NCI-H2227 (cell line): ENCODE data around the gene SLC9A4.

Experiments
- DNase-seq: peaks from one replicate; lab custom pipeline; 2025; ENCODE audit not compliant: unreplicated experiment; lab: John Stamatoyannopoulos, UW

SLC9A4 gene

GRCh38 chr2:102453501-102453900 lies 19.5 kb upstream of the SLC9A4 start:
- DNase-seq, result no peak

DNA sequence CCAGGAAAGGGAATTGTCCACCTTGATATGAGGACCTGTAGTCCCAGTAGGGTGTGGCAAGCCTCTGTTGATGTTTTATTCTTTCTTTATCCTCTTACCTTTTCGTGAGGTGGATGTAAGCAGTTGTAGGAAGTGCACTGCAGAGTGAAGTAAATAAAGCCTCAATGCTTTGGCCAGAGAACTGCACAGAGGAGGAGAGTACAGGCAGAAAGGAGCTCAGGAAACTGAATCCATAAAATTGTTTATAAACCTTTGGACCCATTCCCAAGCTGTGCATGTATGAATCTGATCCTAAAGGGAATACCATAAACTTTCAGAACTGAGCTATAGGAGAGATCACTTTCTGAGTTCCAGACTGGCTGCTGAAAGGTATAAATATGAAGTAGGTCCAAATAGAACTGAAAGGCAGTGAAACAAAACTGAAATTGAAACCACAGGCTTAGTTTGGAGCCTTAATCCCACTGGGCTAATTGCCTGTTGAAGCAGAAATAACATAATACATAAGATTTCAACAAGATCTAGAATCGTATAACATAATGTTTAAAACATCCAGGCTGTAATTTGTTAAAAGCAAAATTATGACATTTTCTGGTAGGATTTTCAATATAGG lies 17.9 kb upstream of the SLC9A4 start:
- no peak for DNase-seq

- DNase-seq, result no peak
Observed at GRCh38 chr2:102460467-102460866, 12.6 kb upstream of the SLC9A4 start.

GRCh38 chr2:102461188-102461587 lies 11.8 kb upstream of the SLC9A4 start:
- no peak for DNase-seq

DNA sequence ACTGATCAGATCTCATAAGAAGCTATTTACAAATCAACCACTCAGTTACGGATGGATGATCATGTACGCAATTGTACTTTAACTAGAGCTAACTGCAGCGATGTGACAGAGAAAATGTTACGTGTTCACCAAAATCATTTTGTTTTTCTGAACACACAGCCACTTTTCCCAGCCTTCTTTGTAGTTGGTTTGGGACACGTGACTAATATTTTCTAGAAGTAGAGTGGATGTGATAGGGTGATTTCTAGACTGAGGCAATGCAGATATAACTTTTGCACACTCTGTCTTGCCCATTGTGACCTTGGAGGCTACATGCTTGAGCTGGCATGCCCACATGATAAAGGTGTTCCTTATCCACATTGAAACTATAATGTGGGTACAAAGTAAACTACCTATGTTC lies 9.9 kb upstream of the SLC9A4 start:
- no peak for DNase-seq

GRCh38 chr2:102470168-102470567 lies 2.9 kb upstream of the SLC9A4 start:
- no peak for DNase-seq

DNA sequence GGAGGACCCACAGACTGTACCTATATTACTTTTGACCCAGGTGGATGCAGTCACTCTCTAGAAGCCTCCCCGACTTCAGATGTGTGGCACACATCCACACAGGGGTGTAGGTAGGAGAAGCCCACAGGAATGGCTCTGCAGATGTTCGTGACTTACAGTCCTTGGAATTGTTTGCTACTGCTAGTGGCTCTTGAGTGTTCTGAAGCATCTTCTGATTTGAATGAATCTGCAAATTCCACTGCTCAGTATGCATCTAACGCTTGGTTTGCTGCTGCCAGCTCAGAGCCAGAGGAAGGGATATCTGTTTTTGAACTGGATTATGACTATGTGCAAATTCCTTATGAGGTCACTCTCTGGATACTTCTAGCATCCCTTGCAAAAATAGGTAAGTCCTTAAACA lies 605 bp downstream of the SLC9A4 start:
- no peak for DNase-seq

DNA sequence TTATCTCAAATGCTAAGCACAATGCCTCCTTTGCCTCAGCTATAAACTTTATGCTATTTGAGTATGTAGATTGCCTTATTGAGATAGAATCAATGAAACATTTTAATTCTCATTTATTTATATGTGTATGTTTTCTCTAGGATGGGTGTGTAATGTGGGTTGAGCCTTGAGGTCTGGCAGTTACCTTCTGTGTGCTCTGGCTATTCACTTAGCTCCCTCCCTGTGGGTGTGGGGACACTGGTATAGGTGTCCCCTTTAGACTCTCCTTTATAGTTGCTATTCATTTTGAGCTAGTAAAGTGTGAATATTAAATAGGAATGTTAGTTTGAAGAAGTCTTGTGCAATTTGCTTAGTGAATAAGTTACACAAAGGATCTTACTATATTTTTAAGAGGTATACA lies 1.8 kb downstream of the SLC9A4 start:
- DNase-seq, result no peak

DNA sequence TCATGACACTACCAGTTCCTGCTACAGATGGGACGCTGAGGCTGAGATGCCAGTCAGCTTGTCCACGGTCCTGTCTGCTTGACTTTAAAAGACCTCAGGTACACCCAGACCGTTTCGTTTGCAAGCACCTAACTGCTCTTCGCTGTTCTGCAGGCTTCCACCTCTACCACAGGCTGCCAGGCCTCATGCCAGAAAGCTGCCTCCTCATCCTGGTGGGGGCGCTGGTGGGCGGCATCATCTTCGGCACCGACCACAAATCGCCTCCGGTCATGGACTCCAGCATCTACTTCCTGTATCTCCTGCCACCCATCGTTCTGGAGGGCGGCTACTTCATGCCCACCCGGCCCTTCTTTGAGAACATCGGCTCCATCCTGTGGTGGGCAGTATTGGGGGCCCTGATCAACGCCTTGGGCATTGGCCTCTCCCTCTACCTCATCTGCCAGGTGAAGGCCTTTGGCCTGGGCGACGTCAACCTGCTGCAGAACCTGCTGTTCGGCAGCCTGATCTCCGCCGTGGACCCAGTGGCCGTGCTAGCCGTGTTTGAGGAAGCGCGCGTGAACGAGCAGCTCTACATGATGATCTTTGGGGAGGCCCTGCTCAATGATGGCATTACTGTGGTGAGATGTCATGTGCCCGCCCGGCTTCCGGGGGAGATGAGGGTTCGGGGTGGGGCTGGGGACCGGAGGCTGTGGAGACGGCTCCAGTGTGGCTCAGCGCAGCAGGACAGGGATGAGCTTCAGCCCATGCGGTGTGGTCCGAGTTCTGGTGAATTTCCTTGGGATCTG lies 5.9 kb downstream of the SLC9A4 start:
- no peak for DNase-seq

DNA sequence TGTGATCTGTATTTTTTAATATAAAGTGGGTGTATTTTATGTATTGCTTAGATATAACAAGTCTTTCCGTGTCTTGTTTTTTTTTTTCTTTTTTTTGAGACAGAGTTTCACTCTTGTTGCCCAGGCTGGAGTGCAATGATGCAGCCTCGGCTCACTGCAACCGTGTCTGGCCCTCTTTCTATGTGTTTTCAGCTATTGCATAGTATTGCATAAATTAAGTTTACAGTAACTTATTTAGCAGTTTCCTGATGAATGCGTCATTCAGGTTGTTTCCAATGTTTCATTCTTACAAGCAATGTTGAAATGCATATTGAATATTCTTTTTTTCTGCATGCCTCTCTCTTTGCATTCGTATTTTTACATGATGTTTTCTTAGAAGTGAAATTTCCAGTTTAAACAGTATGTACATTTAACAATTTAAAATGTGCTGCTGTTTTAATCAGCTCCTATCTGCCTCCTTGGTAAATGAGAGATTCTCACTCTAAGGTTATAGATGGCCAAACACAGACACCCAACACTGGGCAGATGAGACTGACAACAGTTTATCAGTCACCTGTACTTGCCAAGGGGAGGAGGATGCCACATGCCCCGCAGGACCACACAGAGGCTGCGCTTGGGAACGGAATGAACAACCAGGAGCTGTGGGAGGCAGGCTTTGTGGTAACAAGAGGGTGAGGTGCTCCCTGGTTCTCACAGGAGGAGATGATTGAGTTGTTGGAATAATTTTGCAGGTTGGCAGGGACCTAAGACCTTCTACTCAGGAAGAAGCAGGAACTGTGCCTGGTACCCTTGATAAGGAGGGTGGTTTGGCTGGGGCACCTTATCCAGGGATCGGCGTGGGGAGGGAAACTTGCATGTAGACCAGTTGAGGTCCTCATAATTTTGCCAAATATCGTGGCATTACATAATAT lies 7.5 kb downstream of the SLC9A4 start:
- no peak for DNase-seq

DNA sequence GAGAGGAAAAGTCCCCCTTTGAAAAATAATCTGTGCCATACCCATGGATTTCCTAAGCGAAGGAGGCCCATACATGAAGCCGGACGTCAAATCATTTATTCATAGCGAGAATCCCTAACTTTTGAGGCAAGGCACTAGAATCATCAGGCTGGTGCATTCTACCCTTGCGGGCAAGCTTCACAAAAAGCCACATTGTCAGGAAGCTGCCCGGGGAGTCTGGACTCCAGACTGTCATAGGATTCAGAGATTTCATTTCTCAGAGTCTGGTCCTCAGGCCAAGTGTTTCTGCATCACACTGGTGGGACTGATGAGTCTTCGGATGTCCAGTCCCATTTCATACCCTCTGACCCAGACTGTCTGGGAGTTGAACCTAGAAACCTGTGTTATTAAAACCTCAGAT lies 8.9 kb downstream of the SLC9A4 start:
- DNase-seq, result no peak

DNA sequence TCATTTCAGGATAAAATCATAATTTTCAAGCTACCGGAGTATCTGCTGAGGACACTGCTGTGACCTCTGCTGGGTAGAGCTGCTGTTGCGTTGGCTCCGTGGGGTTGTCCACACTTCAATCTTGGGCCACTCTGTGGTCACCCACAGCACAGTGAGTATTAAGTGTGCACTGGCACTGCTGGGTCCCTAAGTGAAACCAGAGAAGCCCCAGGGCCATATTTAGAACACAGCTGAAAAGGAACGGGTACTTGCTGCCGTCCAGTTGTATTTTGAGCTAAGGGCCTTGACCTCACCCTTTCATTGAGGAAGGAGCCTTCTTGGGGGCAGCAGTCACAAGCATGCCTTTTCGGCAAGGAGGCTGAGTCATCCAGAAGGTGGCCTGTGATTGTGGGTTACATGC lies 10.1 kb downstream of the SLC9A4 start:
- DNase-seq, result no peak

DNA sequence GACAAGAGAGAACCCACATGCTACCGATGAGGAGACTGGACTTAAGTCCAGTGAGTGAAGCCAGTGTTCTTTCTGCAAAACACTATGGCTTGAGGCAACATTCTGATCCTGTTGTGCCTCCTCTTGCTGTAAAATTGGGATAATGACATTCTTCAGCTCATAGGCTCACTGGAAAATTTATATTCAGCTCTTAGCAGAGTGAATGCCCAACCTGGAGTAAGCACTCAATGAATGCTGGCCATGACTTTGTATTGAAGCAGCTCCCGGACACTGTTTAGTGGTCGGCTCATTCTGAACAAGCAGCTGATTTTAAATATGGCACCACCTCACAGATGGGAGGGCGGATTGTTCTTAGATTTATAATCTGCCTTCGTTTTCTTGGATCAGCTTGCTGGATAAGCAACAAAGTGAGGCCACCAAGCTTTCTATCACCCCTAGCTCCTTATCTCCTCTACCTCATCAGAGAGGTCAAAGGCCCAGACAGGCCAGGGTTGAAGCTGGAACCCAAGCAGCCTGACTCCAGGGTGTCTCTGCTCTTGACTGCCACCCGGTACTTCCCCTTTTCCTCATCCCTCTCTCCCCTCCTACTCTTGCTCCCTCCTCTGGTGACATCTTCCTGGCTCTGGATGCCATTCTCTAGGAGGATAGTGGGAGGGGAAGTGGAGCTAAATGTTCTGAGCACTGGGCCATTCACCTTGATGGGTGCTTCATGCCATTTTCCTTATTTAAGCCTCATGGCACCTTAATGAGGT lies 11.5 kb downstream of the SLC9A4 start:
- DNase-seq, result no peak

DNA sequence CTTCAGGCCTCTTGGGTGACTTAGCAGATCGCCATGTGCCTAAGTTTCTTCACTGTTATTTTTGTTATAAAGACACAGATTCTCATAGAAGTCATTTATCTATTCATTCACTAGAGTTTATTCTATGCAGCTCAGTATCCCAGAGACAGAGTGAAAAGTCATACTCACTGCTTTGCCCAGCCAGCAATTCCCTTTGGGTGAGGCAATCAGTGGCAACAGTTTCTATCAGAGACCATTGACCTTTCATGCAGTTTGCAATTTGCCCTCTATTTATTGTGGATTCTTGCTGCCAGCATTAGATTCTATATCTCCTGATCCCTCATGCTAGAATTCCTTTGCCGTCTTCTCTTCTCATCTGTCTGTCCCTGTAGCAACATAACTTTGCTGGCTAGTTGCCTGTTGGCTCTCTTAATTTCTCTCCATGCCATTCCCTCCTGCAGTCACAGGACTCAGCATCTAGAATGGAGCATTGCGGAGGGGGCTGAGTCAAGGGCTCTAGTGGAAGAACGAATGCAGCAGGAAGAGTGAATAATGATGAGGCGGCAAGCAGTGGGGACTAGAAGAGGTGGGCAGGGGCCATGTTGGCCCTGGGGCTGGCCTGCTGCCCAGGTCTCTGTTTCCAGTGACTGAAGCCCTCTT lies 12.2 kb downstream of the SLC9A4 start:
- DNase-seq, result no peak

GRCh38 chr2:102486941-102487702 lies 14.1 kb downstream of the SLC9A4 start:
- no peak for DNase-seq

DNA sequence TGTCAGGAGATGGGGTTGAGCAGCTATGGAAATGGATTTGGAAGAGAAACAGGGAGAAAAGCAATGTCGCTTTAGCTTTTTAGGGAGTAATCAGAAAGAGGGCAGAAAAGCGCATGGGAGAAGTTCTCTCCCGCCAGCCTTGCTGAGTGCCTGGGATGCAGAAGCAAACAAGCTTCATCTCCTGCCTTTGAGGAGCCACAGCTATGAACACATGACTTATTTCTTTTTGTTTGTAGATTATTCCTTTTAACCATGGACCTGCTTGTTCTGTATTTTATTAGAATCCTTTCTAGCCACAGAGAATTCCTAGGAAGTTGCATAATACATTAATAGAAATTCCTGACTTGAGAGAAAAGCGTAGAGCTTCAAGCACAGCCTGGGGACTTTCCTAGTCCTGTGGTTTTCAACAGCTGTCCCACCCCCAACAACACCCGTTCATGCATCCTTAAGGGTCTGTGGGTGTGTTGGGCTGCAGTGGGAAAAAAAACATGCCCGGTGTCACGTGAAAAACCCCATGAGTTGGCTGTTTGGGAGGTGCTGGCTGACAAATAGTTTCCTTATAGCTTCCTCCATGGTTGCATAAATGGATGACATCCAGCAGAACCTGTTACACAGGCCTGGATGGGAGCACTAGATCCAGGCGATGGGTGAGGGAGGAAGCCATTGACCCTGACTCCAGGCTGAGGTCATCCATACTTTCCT lies 14.9 kb downstream of the SLC9A4 start:
- no peak for DNase-seq

GRCh38 chr2:102489646-102490045 lies 16.6 kb downstream of the SLC9A4 start:
- no peak for DNase-seq

GRCh38 chr2:102492006-102492405 lies 19.0 kb downstream of the SLC9A4 start:
- no peak for DNase-seq

DNA sequence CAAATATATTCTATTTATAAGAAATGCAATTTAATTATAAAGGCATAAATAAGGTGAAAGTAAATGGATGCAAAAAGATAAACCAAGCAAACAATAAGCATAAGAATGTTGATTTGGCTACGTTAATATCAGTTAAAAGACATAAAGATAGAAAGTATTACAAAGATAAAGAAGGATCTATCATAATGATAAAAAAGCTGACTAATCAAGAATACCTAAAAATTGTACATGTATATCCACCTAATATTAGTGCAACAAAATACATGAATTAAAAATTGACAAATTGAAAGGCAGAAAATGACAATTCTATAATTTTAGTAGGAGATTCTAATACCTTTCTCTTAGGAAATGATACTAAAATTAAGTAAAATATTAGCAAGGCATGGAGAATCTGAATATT lies 21.5 kb downstream of the SLC9A4 start:
- no peak for DNase-seq
